Body of pancreas (tissue), 4 donors: ENCODE measurements around the gene APBA1. TPM values are rescaled to one million over a fixed set of nuclear protein-coding genes. Genes with fewer than 3 reads are reported as not detected.
A peak's percentile ranks its signal among the peaks of the same experiment; 100 is the strongest.

Experiments
- ATAC-seq: fragments of 150-250 bp; one replicate; pipeline ENCODE4 v1.9.1; 2016
- DNase-seq, 4 donors: peaks; one replicate each; pipeline ENCODE4 v3.0.0-alpha.2; 2019
- H3K27ac ChIP-seq, 4 donors: fragments of 200-600 bp; sonication (generic); 1 replicate in 3 of 4; 2 replicates in 1 of 4; pipeline versions ENCODE4 v1.5.1 to v1.6.1; 2016 to 2019; ENCODE audit warnings: mild to moderate bottlenecking in 1 of 4, mixed read lengths in 1 of 4, moderate library complexity in 1 of 4
- H3K27me3 ChIP-seq, 2 donors: fragments of 200-600 bp; sonication (generic); one replicate each; pipeline ENCODE4 v1.6.0; 2016; ENCODE audit warnings: mild to moderate bottlenecking in 1 of 2
- H3K36me3 ChIP-seq, 2 donors: fragments of 200-600 bp; sonication (generic); replicated peaks in 1 of 2; 2 replicates each; pipeline ENCODE4 v1.5.1; 2016; ENCODE audit warnings: low read depth in 2 of 2; ENCODE audit not compliant: insufficient read depth in 1 of 2
- H3K4me1 ChIP-seq: fragments of 200-600 bp; sonication (generic); one replicate; pipeline ENCODE4 v1.6.0; 2016
- H3K4me3 ChIP-seq, 2 donors: fragments of 200-600 bp; sonication (generic); 1 replicate in 1 of 2; 2 replicates in 1 of 2; pipeline ENCODE4 v1.5.1; 2016 to 2019
- H3K9me3 ChIP-seq, 3 donors: fragments of 200-600 bp; sonication (generic); 1 replicate in 2 of 3; 2 replicates in 1 of 3; pipeline ENCODE4 v1.5.1; 2016
- CTCF ChIP-seq, 7 experiments: fragments of 450-650 bp in 4 of 7; fragments of 200-600 bp in 3 of 7; sonication (generic) in 3 of 7; IDR thresholded peaks; one replicate each; pipeline ENCODE4 v1.5.1; 2016 to 2019; ENCODE audit warnings: antibody characterized with exemption in 7 of 7
- POLR2A ChIP-seq, 3 donors: fragments of 450-650 bp; IDR thresholded peaks; one replicate each; pipeline ENCODE4 v1.6.1; 2016; ENCODE audit warnings: antibody characterized with exemption in 3 of 3, mild to moderate bottlenecking in 2 of 3
- WGBS, 2 donors: methylation state at CpG; one replicate each; pipeline ENCODE4 v1.1.5; 2017; 5-methylcytosine and 5-hydroxymethylcytosine counted together
- intact Hi-C: fragments of 100-400 bp; cut with DNase I; formaldehyde crosslinking; loops from one replicate; pipeline ENCODE4 v1.15.1; 2023
- total RNA-seq, 2 donors: library from RNA; depleted of rRNA; stranded (reverse); fragments of >200 nt; gene quantifications; one replicate each; pipeline ENCODE4 v1.1.0, GENCODE V29; 2016

The APBA1 gene
- total RNA-seq, 2 donors from 2014 or later: 3.3 to 3.6 TPM

GRCh38 chr9:69554945-69555344, 117.2 kb downstream of the APBA1 start:
- Histone ChIP-seq H3K27me3 (no peaks in the 10 kb centered on the region), H3K36me3 (no peaks in the 10 kb centered on the region), H3K27ac (no peak overlapping the region), H3K4me1 (no peaks in the 10 kb centered on the region), H3K4me3 (no peak overlapping the region), H3K9me3 (no peaks in the 10 kb centered on the region)
- intact Hi-C loops: no loop called here
- TF ChIP-seq POLR2A (IDR thresholded peaks at IDR 0.05): no peak
- TF ChIP-seq CTCF (IDR thresholded peaks at IDR 0.05): no peak
- DNase-seq: no peak
- no peak for ATAC-seq
- 75 to 76% methylated on average over 6 of the region's 6 CpGs for WGBS, 2 donors

- H3K4me3 ChIP-seq: no peak overlapping the region
- H3K27me3 ChIP-seq: no peaks in the 10 kb centered on the region
- H3K9me3 ChIP-seq: no peaks in the 10 kb centered on the region
- DNase-seq (peak in 2 of 4 donors; percentile 22 to 31), ATAC-seq (no peak)
- intact Hi-C loops: no loop called here
- H3K4me1 ChIP-seq: no peaks in the 10 kb centered on the region
- H3K27ac ChIP-seq: no peak overlapping the region
- WGBS, 2 donors: 20 to 22% methylated on average over 14 of the region's 14 CpGs
- peak; percentile 72 to 85 (median 80) for TF ChIP-seq CTCF (IDR thresholded peaks at IDR 0.05)
- TF ChIP-seq POLR2A (IDR thresholded peaks at IDR 0.05): no peak
- H3K36me3 ChIP-seq: no peaks in the 10 kb centered on the region
Measured at GRCh38 chr9:69549310-69550202, 122.6 kb downstream of the APBA1 start.

GRCh38 chr9:69548681-69549080, 123.5 kb downstream of the APBA1 start:
- H3K9me3 ChIP-seq: no peaks in the 10 kb centered on the region
- H3K36me3 ChIP-seq: no peaks in the 10 kb centered on the region
- ATAC-seq: no peak
- TF ChIP-seq POLR2A (IDR thresholded peaks at IDR 0.05) (no peak), CTCF (IDR thresholded peaks at IDR 0.05) (no peak)
- no peak overlapping the region for H3K27ac ChIP-seq
- WGBS, 2 donors: 46 to 55% methylated on average over 3 of the region's 3 CpGs
- H3K27me3 ChIP-seq: no peaks in the 10 kb centered on the region
- intact Hi-C loops: no loop called here
- DNase-seq: no peak
- H3K4me1 ChIP-seq: no peaks in the 10 kb centered on the region
- H3K4me3 ChIP-seq: no peak overlapping the region

- Histone ChIP-seq H3K9me3 (no peaks in the 10 kb centered on the region), H3K27ac (no peak overlapping the region), H3K27me3 (no peaks in the 10 kb centered on the region), H3K4me3 (no peak overlapping the region), H3K36me3 (no peaks in the 10 kb centered on the region), H3K4me1 (peaks cover 9% of the 10 kb centered on the region)
- no peak for DNase-seq
- no peak for ATAC-seq
- intact Hi-C loops: no loop called here
- TF ChIP-seq POLR2A (IDR thresholded peaks at IDR 0.05) (no peak), CTCF (IDR thresholded peaks at IDR 0.05) (no peak)
- 79 to 80% methylated on average over 4 of the region's 4 CpGs for WGBS, 2 donors
Measured at GRCh38 chr9:69546265-69546664, 125.9 kb downstream of the APBA1 start.
